ENCODE results near the gene LECT2. TPM values are rescaled to one million over a fixed set of nuclear protein-coding genes. Genes with fewer than 3 reads are reported as not detected.

The LECT2 gene
- polyA plus RNA-seq, 1 donor (not counting 4 experiments of a cell fraction or from before 2014, with no cell fraction given), result not detected

DNA sequence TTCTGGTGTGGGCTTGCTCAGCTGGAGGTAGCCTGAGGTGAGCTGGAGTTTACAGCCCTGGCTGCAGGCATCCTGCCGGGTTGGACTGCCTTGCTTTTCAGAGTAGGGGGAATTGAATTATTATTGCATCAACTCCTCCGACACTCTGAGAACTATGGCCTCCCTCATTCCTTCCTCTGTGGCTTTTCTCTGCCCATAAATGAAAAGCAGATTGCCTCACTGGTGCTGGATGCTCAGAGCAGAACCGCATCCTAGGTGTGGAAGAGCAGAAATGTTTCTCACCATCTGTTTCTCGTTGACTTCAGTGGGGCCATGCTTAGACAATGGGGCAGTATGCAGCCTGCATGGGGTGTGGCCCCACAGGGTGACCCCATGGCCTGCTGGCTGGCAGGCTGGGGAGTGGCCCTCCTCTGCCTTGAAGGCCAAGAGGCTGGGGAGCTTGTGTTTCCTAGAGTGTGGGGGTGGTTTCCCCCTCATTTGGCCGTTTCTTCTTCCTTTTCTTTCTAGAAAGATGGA is 46.7 kb upstream of the LECT2 start:
- no peaks in the 10 kb centered on the region for H3K36me3 ChIP-seq (ENCODE audit: control insufficient read depth in 2 of 2, extremely low read depth in 1 of 2, insufficient read depth in 2 of 2, low read length in 2 of 2)
- no peak overlapping the region for H3K27ac ChIP-seq (ENCODE audit: control insufficient read depth, insufficient read depth, low read length)
- DNase-seq (ENCODE audit: low read depth, low spot score), result no peak
- dilution Hi-C loops (cut with MboI; ENCODE audit: extremely low pct_ligation_motif_present, low sequenced_read_pairs), result no loop called here
- H3K9me3 ChIP-seq (ENCODE audit: control insufficient read depth, low read depth, low read length), result no peaks in the 10 kb centered on the region
- H3K4me2 ChIP-seq (ENCODE audit: control insufficient read depth, extremely low read depth, insufficient read depth, low read depth, low read length), result no peak overlapping the region
- H3K9ac ChIP-seq (ENCODE audit: control insufficient read depth, extremely low read depth, insufficient read depth, low read length), result no peak overlapping the region
- no peak for TF ChIP-seq EZH2 (IDR thresholded peaks at IDR 0.05; ENCODE audit: low read length)
- TF ChIP-seq CTCF (optimal IDR thresholded peaks at IDR 0.05 in 1 of 3, IDR thresholded peaks at IDR 0.05 in 1 of 3, conservative IDR thresholded peaks at IDR 0.05 in 1 of 3; ENCODE audit: extremely low read depth in 1 of 3, insufficient read depth in 2 of 3, low read length in 3 of 3), result no peak
- no peak for FAIRE-seq
- no peaks in the 10 kb centered on the region for H4K20me1 ChIP-seq (ENCODE audit: control insufficient read depth, extremely low read depth, insufficient read depth, low read length)
- no peak overlapping the region for H2AFZ ChIP-seq (ENCODE audit: control insufficient read depth, low read length)
- H3K4me3 ChIP-seq (ENCODE audit: control insufficient read depth in 2 of 3, extremely low read depth in 1 of 3, insufficient read depth in 2 of 3, low read depth in 1 of 3, low read length in 3 of 3), result no peak overlapping the region
- no peaks in the 10 kb centered on the region for H3K79me2 ChIP-seq (ENCODE audit: control insufficient read depth, insufficient read depth, low read length)
- no peaks in the 10 kb centered on the region for H3K27me3 ChIP-seq (ENCODE audit: control insufficient read depth, extremely low read depth, insufficient read depth, low read length)
- H3K4me1 ChIP-seq (ENCODE audit: control insufficient read depth, extremely low read depth, insufficient read depth, low read length), result peaks cover 23% of the 10 kb centered on the region
- no peaks in the 10 kb centered on the region for H3K9me1 ChIP-seq (ENCODE audit: control insufficient read depth, extremely low read depth, insufficient read depth, low read length)

DNA sequence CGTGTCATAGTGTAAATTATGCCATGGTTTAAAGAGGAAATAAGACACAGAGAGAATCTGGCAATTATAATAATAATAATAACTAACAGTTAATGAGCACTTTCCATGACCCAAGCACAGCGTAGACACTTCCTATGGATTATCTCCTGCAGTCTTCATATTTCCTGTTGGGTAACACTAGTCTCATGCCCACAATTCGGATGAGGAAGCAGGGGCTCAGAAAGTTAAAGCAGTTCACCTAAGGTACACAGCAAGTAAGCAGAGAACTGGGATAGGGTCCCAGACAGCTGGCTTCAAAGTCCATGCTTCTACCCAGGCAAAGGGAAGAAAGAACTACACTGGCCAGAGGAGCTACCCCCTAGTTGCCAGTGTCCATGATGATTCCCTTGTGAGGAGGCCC is 46.1 kb upstream of the LECT2 start:
- Histone ChIP-seq H3K27ac (ENCODE audit: control insufficient read depth, insufficient read depth, low read length) (no peak overlapping the region), H3K9ac (ENCODE audit: control insufficient read depth, extremely low read depth, insufficient read depth, low read length) (no peak overlapping the region), H3K9me1 (ENCODE audit: control insufficient read depth, extremely low read depth, insufficient read depth, low read length) (no peaks in the 10 kb centered on the region), H3K4me2 (ENCODE audit: control insufficient read depth, extremely low read depth, insufficient read depth, low read depth, low read length) (no peak overlapping the region), H3K4me1 (ENCODE audit: control insufficient read depth, extremely low read depth, insufficient read depth, low read length) (peaks cover 17% of the 10 kb centered on the region), H2AFZ (ENCODE audit: control insufficient read depth, low read length) (no peak overlapping the region), H3K4me3 (ENCODE audit: control insufficient read depth in 2 of 3, extremely low read depth in 1 of 3, insufficient read depth in 2 of 3, low read depth in 1 of 3, low read length in 3 of 3) (no peak overlapping the region), H3K36me3 (ENCODE audit: control insufficient read depth in 2 of 2, extremely low read depth in 1 of 2, insufficient read depth in 2 of 2, low read length in 2 of 2) (no peaks in the 10 kb centered on the region), H3K27me3 (ENCODE audit: control insufficient read depth, extremely low read depth, insufficient read depth, low read length) (no peaks in the 10 kb centered on the region), H3K9me3 (ENCODE audit: control insufficient read depth, low read depth, low read length) (no peaks in the 10 kb centered on the region), H3K79me2 (ENCODE audit: control insufficient read depth, insufficient read depth, low read length) (no peaks in the 10 kb centered on the region), H4K20me1 (ENCODE audit: control insufficient read depth, extremely low read depth, insufficient read depth, low read length) (no peaks in the 10 kb centered on the region)
- TF ChIP-seq EZH2 (IDR thresholded peaks at IDR 0.05; ENCODE audit: low read length) (no peak), CTCF (optimal IDR thresholded peaks at IDR 0.05 in 1 of 3, IDR thresholded peaks at IDR 0.05 in 1 of 3, conservative IDR thresholded peaks at IDR 0.05 in 1 of 3; ENCODE audit: extremely low read depth in 1 of 3, insufficient read depth in 2 of 3, low read length in 3 of 3) (no peak)
- dilution Hi-C loops (cut with MboI; ENCODE audit: extremely low pct_ligation_motif_present, low sequenced_read_pairs), result no loop called here
- no peak for FAIRE-seq
- no peak for DNase-seq (ENCODE audit: low read depth, low spot score)
